HG02884 (cell line): ENCODE results near the gene FOLR2.
"Not testable (repeated sequence)": the region's sequence is repeated elsewhere in the genome, so short reads cannot be mapped to it uniquely, and the experiment has no call there.

ENCODE experiments used
- ATAC-seq: cut with Tn5 transposase; IDR thresholded peaks from one replicate; pipeline ENCODE4 v1.9.1; 2021; ENCODE audit warnings: mild to moderate bottlenecking, moderate library complexity; ENCODE audit not compliant: unreplicated experiment

Gene FOLR2

DNA sequence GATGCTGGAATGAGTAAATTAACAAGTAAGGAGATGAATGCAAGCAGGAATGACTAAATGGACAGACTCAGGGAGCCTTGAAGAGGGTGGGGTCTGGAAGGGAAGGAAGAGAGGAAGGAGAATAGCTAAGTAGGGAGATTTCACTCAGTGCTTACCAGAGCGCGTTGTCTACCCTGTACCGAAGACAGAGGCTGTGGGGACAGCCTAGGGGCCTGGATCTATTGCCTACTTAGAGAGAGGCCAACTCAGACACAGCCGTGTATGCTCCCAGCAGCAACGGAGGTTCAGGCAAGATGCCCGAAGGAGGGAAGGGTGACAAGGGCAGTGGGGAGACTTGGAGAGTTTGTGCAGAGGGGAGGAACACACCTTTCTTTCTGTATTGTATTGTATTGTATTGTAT is at the start of gene FOLR2:
Gene FOLR2 (plus strand): TSS at position 157 of the 400 bp plus-strand sequence. CDS start 1,791 bp downstream, outside the sequence.
- ATAC-seq, result no peak

GRCh38 chr11:72169046-72169555 is 47.5 kb upstream of the FOLR2 start:
- not testable (repeated sequence) for ATAC-seq

- not testable (repeated sequence) for ATAC-seq
These were observed 46.8 kb upstream of the FOLR2 start for GRCh38 chr11:72169754-72170153.

- not testable (repeated sequence) for ATAC-seq
These were observed 44.6 kb upstream of the FOLR2 start for GRCh38 chr11:72172043-72172442.

DNA sequence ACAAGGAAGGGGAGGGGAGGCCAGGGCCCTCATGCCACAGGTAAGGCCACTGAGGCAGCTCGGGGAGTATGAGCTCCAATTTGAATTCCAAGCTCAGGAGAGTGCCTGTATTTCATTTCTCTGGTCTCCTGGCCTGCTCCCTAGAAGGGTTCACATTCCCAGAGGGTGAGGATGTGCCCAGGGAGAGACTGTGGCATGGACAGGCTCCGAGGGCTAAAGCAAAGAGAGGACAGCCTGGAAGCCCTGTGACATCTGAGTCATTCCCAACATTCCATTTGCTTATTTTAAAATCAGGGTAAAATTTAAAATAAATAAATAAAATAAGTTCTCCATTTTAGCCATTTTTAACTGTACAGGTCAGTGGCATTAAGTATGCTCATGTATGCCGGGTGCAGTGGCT is 43.3 kb upstream of the FOLR2 start:
- no peak for ATAC-seq

DNA sequence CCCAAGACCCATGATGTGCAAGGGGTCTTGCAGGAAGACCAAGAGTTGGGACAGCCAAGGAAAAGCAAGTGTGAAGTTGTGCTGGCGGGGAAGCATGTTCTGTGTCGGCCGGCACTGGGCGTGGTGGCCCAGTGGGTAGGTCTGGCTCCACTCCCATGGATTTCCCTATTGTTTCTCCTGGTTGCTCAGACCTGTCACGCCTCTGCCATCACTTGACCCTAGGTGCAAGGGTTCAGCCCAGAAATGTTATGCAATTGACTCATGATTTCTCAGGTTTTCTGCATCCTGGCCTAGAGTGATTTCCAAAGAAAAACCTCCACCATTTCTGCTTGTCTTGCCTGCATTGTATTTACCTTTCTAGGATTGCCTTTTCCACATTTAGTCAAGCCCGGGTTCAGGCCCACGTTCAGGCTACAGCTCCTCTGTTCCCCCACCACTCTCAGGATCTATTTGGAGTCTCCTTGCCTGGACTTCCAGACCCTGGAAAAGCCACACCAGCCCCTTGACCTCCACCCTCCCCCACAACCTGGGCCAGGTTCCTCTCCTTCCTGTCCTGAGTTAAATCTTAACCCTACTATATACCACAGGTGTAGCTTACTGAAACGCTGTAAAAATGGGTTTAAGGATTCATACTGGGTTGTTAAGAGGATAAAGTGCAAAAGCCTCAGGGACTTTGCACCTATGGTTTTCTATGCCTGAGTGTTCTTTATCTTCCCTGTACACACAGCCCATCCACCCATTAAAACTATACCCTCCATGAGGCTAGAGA is 42.1 kb upstream of the FOLR2 start:
- ATAC-seq, result no peak

- ATAC-seq, result no peak
These were observed 38.9 kb upstream of the FOLR2 start for GRCh38 chr11:72177656-72178055.

- ATAC-seq, result no peak
These were observed 37.4 kb upstream of the FOLR2 start for GRCh38 chr11:72179049-72179803.

- ATAC-seq, result no peak
These were observed 36.7 kb upstream of the FOLR2 start for GRCh38 chr11:72179804-72180396.

- ATAC-seq, result not testable (repeated sequence)
These were observed 35.6 kb upstream of the FOLR2 start for GRCh38 chr11:72180892-72181552.

DNA sequence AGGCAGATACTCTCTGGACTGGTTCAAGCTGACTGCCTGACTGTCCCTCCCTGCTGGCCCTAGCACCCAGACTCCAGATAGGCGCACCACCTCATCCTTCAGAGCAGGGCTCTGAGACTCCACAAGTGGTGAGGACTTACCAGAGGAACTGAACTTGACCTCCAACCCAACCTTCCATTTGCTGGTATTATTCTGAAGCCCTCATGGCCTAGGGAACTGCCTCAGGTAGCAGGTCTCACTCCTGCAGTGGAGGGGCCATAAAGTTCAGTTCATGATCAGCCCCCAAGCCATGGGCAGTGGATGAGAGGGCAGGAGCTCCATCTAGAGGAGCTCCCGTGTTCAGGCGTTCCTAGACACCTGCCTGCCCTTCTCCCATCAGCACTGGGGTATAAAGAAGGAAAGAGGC is 35.0 kb upstream of the FOLR2 start:
- ATAC-seq, result not testable (repeated sequence)

GRCh38 chr11:72188267-72188666 is 28.3 kb upstream of the FOLR2 start:
- ATAC-seq, result no peak

GRCh38 chr11:72189455-72190250 is 26.9 kb upstream of the FOLR2 start:
- ATAC-seq, result no peak

- ATAC-seq, result no peak
These were observed 25.9 kb upstream of the FOLR2 start for GRCh38 chr11:72190631-72191071.

GRCh38 chr11:72191961-72192381 is 24.6 kb upstream of the FOLR2 start, which contains the start of gene FOLR1:
Gene FOLR1 (plus strand): TSS chr11:72192140. CDS start chr11:72192174, 34 bp downstream.
- ATAC-seq, result no peak

DNA sequence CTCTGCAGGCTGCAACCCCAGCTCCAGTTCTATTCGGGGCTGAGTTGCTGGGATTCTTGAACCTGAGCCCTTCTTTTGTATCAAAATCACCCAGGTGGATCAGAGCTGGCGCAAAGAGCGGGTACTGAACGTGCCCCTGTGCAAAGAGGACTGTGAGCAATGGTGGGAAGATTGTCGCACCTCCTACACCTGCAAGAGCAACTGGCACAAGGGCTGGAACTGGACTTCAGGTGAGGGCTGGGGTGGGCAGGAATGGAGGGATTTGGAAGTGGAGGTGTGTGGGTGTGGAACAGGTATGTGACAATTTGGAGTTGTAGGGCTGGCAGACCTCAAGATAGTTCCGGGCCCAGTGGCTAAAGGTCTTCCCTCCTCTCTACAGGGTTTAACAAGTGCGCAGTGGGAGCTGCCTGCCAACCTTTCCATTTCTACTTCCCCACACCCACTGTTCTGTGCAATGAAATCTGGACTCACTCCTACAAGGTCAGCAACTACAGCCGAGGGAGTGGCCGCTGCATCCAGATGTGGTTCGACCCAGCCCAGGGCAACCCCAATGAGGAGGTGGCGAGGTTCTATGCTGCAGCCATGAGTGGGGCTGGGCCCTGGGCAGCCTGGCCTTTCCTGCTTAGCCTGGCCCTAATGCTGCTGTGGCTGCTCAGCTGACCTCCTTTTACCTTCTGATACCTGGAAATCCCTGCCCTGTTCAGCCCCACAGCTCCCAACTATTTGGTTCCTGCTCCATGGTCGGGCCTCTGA is 20.9 kb upstream of the FOLR2 start:
- ATAC-seq, result no peak

- not testable (repeated sequence) for ATAC-seq
These were observed 15.1 kb upstream of the FOLR2 start for GRCh38 chr11:72201445-72201844.

GRCh38 chr11:72202571-72202970 is 14.0 kb upstream of the FOLR2 start:
- no peak for ATAC-seq

GRCh38 chr11:72203163-72203562 is 13.4 kb upstream of the FOLR2 start:
- ATAC-seq, result no peak
